Fibroblast of peridontal ligament (primary cell): ENCODE data around the gene CD9.
"Not testable (repeated sequence)": the region's sequence is repeated elsewhere in the genome, so short reads cannot be mapped to it uniquely, and the experiment has no call there.

Experiments
- DNase-seq: peaks from one replicate; pipeline ENCODE4 v3.0.0-alpha.2; 2010; ENCODE audit errors: extremely low read depth

CD9 gene

GRCh38 chr12:6199531-6200255, 507 bp upstream of the CD9 start:
- no peak for DNase-seq

- DNase-seq, result no peak
Measured at GRCh38 chr12:6201213-6201608, 1.0 kb downstream of the CD9 start.

- DNase-seq, result no peak
Measured at GRCh38 chr12:6201826-6202225, 1.6 kb downstream of the CD9 start.

GRCh38 chr12:6202304-6202703, 2.1 kb downstream of the CD9 start:
- no peak for DNase-seq

- no peak for DNase-seq
Measured at GRCh38 chr12:6202846-6203245, 2.6 kb downstream of the CD9 start.

- DNase-seq, result no peak
Measured at GRCh38 chr12:6203601-6204000, 3.4 kb downstream of the CD9 start.

- DNase-seq, result no peak
Measured at GRCh38 chr12:6204533-6205143, 4.4 kb downstream of the CD9 start.

- no peak for DNase-seq
Measured at GRCh38 chr12:6205144-6205539, 4.9 kb downstream of the CD9 start.

- no peak for DNase-seq
Measured at GRCh38 chr12:6205761-6206160, 5.6 kb downstream of the CD9 start.

- no peak for DNase-seq
Measured at GRCh38 chr12:6206327-6206726, 6.1 kb downstream of the CD9 start.

- DNase-seq, result peak; percentile 36
Measured at GRCh38 chr12:6207259-6207925, 7.2 kb downstream of the CD9 start.

- DNase-seq, result no peak
Measured at GRCh38 chr12:6208130-6208529, 7.9 kb downstream of the CD9 start.

- not testable (repeated sequence) for DNase-seq
Measured at GRCh38 chr12:6209428-6209827, 9.2 kb downstream of the CD9 start.

- DNase-seq, result peak; percentile 91
Measured at GRCh38 chr12:6211421-6211869, 11.2 kb downstream of the CD9 start.

GRCh38 chr12:6212086-6212485, 11.9 kb downstream of the CD9 start:
- DNase-seq, result peak; percentile 45

- no peak for DNase-seq
Measured at GRCh38 chr12:6213969-6214368, 13.8 kb downstream of the CD9 start.

GRCh38 chr12:6214633-6215032, 14.4 kb downstream of the CD9 start:
- DNase-seq, result no peak

GRCh38 chr12:6215120-6215807, 15.1 kb downstream of the CD9 start:
- no peak for DNase-seq

- peak; percentile 96 for DNase-seq
Measured at GRCh38 chr12:6215932-6216494, 15.8 kb downstream of the CD9 start.

- DNase-seq, result no peak
Measured at GRCh38 chr12:6216581-6216980, 16.4 kb downstream of the CD9 start.

- DNase-seq, result no peak
Measured at GRCh38 chr12:6218347-6218925, 18.2 kb downstream of the CD9 start.

GRCh38 chr12:6219980-6220379, 19.8 kb downstream of the CD9 start:
- DNase-seq, result no peak
